Anterior cingulate cortex (tissue), 58 donors: ENCODE measurements around the gene PRM2.

Source experiments
- DNase-seq, 58 donors: peaks; one replicate each; lab custom pipeline; 2025; lab: John Stamatoyannopoulos, UW

Gene PRM2

GRCh38 chr16:11233727-11234376, 42.4 kb downstream of the PRM2 start:
- DNase-seq: no peak

- peak in 6 of 58 donors; percentile 5 to 62 (median 20) for DNase-seq
These were observed 43.2 kb downstream of the PRM2 start for GRCh38 chr16:11232852-11233726.

GRCh38 chr16:11232302-11232851, 43.9 kb downstream of the PRM2 start:
- no peak for DNase-seq

- no peak for DNase-seq
These were observed 44.8 kb downstream of the PRM2 start for GRCh38 chr16:11231367-11231970.

GRCh38 chr16:11229906-11230305, 46.4 kb downstream of the PRM2 start:
- DNase-seq: no peak

GRCh38 chr16:11229432-11229831, 46.8 kb downstream of the PRM2 start:
- no peak for DNase-seq

GRCh38 chr16:11225677-11226549, 50.4 kb downstream of the PRM2 start:
- no peak for DNase-seq
